Measurements from ENCODE around the gene SLC25A28.
A peak's percentile ranks its signal among the peaks of the same experiment; 100 is the strongest.

The SLC25A28 gene

GRCh38 chr10:99619851-99620710, at the start of gene SLC25A28:
TSS of gene SLC25A28 (minus strand) at chr10:99620439. CDS start at chr10:99620335, 104 bp downstream.
- Mint-ChIP-seq H3K4me1 (peaks cover 36% of the 10 kb centered on the region), H3K27ac (ENCODE audit: low read depth) (peak within 1 kb of the TSS; percentile 96), H3K27me3 (no peaks in the 10 kb centered on the region), H3K4me3 (peak within 1 kb of the TSS; percentile 76), H3K36me3 (ENCODE audit: insufficient read depth) (peaks cover 12% of the 10 kb centered on the region), H3K9me3 (no peaks in the 10 kb centered on the region)
- no peak for ATAC-seq (replicated peaks; ENCODE audit: extremely low read depth, poor library complexity, severe bottlenecking)
- peak; percentile 23 to 94 for DNase-seq (ENCODE audit: low spot score in 2 of 2)

- no peak for DNase-seq (ENCODE audit: low spot score in 2 of 2)
- Mint-ChIP-seq H3K4me3 (no peak overlapping the region), H3K36me3 (ENCODE audit: insufficient read depth) (peaks cover 8% of the 10 kb centered on the region), H3K27ac (ENCODE audit: low read depth) (no peak overlapping the region), H3K9me3 (no peaks in the 10 kb centered on the region), H3K27me3 (no peaks in the 10 kb centered on the region), H3K4me1 (no peaks in the 10 kb centered on the region)
- ATAC-seq (replicated peaks; ENCODE audit: extremely low read depth, poor library complexity, severe bottlenecking), result no peak
These were observed 47.0 kb upstream of the SLC25A28 start for GRCh38 chr10:99667108-99667751.

- peaks cover 10% of the 10 kb centered on the region for H3K36me3 Mint-ChIP-seq (ENCODE audit: insufficient read depth)
- ATAC-seq (replicated peaks; ENCODE audit: extremely low read depth, poor library complexity, severe bottlenecking) (no peak), DNase-seq (ENCODE audit: low spot score in 2 of 2) (no peak)
- no peak overlapping the region for H3K4me3 Mint-ChIP-seq
- H3K27ac Mint-ChIP-seq (ENCODE audit: low read depth), result no peak overlapping the region
- H3K9me3 Mint-ChIP-seq, result no peaks in the 10 kb centered on the region
- no peaks in the 10 kb centered on the region for H3K27me3 Mint-ChIP-seq
- H3K4me1 Mint-ChIP-seq, result peaks cover under 1% of the 10 kb centered on the region
These were observed 45.1 kb upstream of the SLC25A28 start for GRCh38 chr10:99665304-99665703.

- DNase-seq (ENCODE audit: low spot score in 2 of 2) (no peak), ATAC-seq (replicated peaks; ENCODE audit: extremely low read depth, poor library complexity, severe bottlenecking) (no peak)
- Mint-ChIP-seq H3K36me3 (ENCODE audit: insufficient read depth) (peaks cover 8% of the 10 kb centered on the region), H3K4me1 (peaks cover 19% of the 10 kb centered on the region), H3K4me3 (no peak overlapping the region), H3K27me3 (peaks cover 14% of the 10 kb centered on the region), H3K9me3 (no peaks in the 10 kb centered on the region), H3K27ac (ENCODE audit: low read depth) (no peak overlapping the region)
These were observed 41.1 kb upstream of the SLC25A28 start for GRCh38 chr10:99661377-99661763.

DNA sequence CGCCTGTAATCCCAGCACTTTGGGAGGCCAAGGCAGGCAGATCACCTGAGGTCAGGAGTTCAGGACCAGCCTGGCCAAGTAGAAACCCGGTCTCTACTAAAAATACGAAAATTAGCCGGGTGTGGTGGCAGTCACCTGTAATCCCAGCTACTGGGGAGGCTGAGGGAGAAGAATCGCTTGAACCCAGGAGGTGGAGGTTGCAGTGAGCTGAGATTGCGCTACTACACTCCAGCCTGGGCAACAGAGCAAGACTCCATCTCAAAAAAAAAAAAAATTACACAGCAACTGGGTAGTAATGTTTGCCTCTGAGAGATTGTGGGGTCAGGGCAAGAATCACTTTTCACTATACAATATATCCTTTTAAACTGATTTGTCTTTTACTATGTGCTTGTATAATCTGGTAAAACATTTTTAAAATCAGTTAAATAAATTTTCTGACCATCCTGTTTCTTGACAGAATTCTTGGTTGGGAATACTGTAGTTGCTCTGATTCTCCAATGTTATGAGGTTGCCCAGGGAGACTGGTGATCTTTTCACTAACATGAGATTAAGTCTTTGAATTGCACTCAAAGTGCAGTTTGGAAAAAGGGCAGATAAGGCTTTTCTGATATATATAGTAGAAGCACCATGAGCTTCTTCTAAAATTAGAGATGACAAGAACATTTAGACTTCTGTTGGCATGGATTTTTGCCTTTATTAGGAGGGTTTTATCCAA, 40.6 kb upstream of the SLC25A28 start:
- no peak overlapping the region for H3K27ac Mint-ChIP-seq (ENCODE audit: low read depth)
- peaks cover 6% of the 10 kb centered on the region for H3K36me3 Mint-ChIP-seq (ENCODE audit: insufficient read depth)
- peaks cover 20% of the 10 kb centered on the region for H3K27me3 Mint-ChIP-seq
- H3K9me3 Mint-ChIP-seq, result no peaks in the 10 kb centered on the region
- no peak overlapping the region for H3K4me3 Mint-ChIP-seq
- H3K4me1 Mint-ChIP-seq, result peaks cover 19% of the 10 kb centered on the region
- ATAC-seq (replicated peaks; ENCODE audit: extremely low read depth, poor library complexity, severe bottlenecking) (no peak), DNase-seq (ENCODE audit: low spot score in 2 of 2) (no peak)

DNA sequence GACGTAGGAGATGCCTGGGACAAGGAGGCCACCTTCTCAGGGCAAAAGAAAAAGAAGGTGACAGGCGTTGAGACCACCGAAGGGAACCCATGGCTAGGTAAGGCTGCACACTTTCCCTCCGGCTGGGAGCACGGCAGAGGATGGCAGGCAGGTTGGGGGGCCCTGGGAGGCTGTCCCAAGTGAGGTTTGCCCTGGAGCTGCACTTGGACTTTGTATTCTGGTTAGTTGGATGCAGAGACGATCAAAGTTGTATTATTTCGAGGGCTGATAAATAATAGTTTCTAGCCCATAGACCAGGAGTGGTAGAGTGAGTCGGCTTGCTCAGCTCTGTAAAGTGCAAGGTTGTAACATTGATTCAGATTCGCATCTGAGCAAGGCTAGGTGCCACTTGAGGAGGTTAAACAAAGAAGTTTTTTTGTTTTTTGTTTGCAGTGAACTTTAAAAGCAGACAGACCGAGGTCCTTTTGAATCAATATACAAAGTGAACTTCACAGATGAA, 39.7 kb upstream of the SLC25A28 start:
- no peak for DNase-seq (ENCODE audit: low spot score in 2 of 2)
- Mint-ChIP-seq H3K9me3 (no peaks in the 10 kb centered on the region), H3K27me3 (peaks cover 26% of the 10 kb centered on the region), H3K4me1 (peaks cover 19% of the 10 kb centered on the region), H3K27ac (ENCODE audit: low read depth) (peak overlapping the region; percentile 27), H3K36me3 (ENCODE audit: insufficient read depth) (peaks cover 5% of the 10 kb centered on the region), H3K4me3 (peak overlapping the region; percentile 71)
- no peak for ATAC-seq (replicated peaks; ENCODE audit: extremely low read depth, poor library complexity, severe bottlenecking)

DNA sequence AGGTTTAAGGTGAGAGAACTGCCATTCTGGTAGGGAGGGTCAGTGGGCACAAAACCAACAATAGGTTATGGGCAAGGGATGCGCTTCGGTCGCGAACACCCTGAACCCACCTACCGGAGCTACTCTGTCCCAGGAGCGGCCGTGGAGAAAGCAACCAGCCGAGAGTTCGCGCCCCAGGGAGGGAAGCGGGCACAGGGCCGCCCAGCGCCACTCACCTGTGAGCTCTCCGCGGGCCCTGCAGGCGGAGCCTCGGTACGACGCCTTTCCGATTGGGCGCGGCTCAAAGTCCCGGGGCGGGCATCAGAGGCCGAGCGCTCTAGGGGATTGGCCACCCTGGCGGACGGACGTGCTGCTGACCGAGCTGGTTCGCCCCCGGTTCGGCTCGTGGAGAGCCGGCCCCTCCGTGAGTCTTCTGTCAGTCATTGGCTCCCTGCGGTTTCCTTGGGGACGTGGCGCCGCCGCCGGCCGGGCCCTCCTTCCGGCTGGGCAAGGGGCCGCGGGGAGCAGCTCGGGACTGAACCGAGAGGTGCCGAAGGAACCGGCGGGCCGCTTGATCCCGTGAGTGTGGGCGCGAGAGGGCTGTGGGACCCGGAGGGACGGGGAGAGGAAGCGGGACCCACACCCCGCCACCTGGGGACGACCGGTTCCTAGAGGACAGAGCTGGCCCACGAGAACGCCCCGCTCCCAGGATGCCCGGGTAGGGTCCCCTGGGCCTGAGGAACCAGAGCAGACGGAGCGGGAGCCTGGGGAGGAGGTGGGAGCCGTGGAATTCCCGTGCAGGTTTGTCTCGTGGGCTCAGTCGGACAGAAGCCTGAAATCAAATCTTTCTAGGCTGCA, 39.0 kb upstream of the SLC25A28 start, which contains the start of gene ENTPD7:
Gene ENTPD7 (plus strand): TSS at position 479 of the 837 bp plus-strand sequence. CDS start 448 bp downstream, outside the sequence.
- Mint-ChIP-seq H3K9me3 (no peaks in the 10 kb centered on the region), H3K4me3 (peak within 1 kb of the TSS; percentile 71), H3K27ac (ENCODE audit: low read depth) (peak within 1 kb of the TSS; percentile 27), H3K4me1 (peaks cover 19% of the 10 kb centered on the region), H3K27me3 (peaks cover 31% of the 10 kb centered on the region), H3K36me3 (ENCODE audit: insufficient read depth) (peaks cover 5% of the 10 kb centered on the region)
- peak; percentile 75 to 76 for DNase-seq (ENCODE audit: low spot score in 2 of 2)
- peak; percentile 97 for ATAC-seq (replicated peaks; ENCODE audit: extremely low read depth, poor library complexity, severe bottlenecking)

GRCh38 chr10:99658622-99659030, 38.4 kb upstream of the SLC25A28 start:
- Mint-ChIP-seq H3K9me3 (no peaks in the 10 kb centered on the region), H3K4me1 (peaks cover 19% of the 10 kb centered on the region), H3K4me3 (peak overlapping the region; percentile 71), H3K36me3 (ENCODE audit: insufficient read depth) (peaks cover 5% of the 10 kb centered on the region), H3K27ac (ENCODE audit: low read depth) (peak overlapping the region; percentile 27), H3K27me3 (peaks cover 37% of the 10 kb centered on the region)
- ATAC-seq (replicated peaks; ENCODE audit: extremely low read depth, poor library complexity, severe bottlenecking), result peak; percentile 12
- DNase-seq (ENCODE audit: low spot score in 2 of 2), result no peak

GRCh38 chr10:99656199-99657064, 36.2 kb upstream of the SLC25A28 start:
- Mint-ChIP-seq H3K9me3 (no peaks in the 10 kb centered on the region), H3K36me3 (ENCODE audit: insufficient read depth) (peaks cover 3% of the 10 kb centered on the region), H3K27me3 (peaks cover 58% of the 10 kb centered on the region), H3K4me1 (peaks cover 19% of the 10 kb centered on the region), H3K27ac (ENCODE audit: low read depth) (no peak overlapping the region), H3K4me3 (no peak overlapping the region)
- DNase-seq (ENCODE audit: low spot score in 2 of 2), result no peak
- no peak for ATAC-seq (replicated peaks; ENCODE audit: extremely low read depth, poor library complexity, severe bottlenecking)

DNA sequence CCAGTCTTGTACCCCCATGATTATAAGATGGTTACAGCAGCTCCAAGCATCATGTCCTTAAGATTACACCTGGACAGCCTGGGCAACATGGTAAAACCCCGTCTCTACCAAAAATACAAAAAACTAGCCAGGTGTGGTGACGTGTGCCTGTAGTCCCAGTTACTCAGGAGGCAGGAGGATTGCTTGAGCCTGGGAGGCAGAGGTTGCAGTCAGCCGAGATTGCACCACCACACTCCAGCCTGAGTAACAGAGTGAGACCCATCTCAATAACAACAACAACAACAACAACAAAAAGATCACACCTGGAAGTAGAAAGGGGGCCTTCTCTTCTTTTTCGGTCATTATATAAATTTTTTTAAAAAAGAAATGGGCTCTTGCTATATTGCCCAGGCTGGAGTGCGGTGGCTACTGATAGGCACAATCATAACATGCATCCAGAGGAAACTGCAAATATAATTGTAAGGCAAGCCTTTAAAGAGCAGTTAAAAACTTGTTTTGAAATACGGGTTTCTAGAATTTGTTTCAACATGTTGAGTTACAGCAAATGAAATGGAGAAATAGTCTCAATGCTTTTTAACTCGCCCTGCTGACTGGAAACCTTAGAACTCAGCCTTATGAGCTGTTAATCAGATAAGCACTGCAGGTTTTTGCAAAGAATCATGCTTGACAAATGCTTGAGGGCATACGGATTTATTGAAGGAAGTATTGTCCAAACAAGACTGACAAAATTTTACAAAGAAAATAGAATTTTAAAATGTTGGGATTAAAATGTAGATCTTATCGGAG, 34.3 kb upstream of the SLC25A28 start:
- Mint-ChIP-seq H3K9me3 (no peaks in the 10 kb centered on the region), H3K27ac (ENCODE audit: low read depth) (no peak overlapping the region), H3K27me3 (peaks cover 76% of the 10 kb centered on the region), H3K4me1 (peaks cover 11% of the 10 kb centered on the region), H3K36me3 (ENCODE audit: insufficient read depth) (peaks cover 2% of the 10 kb centered on the region), H3K4me3 (no peak overlapping the region)
- ATAC-seq (replicated peaks; ENCODE audit: extremely low read depth, poor library complexity, severe bottlenecking), result no peak
- DNase-seq (ENCODE audit: low spot score in 2 of 2), result no peak
